ENCODE results near the gene ABHD13.
A peak's percentile ranks its signal among the peaks of the same experiment; 100 is the strongest.

Gene ABHD13

DNA sequence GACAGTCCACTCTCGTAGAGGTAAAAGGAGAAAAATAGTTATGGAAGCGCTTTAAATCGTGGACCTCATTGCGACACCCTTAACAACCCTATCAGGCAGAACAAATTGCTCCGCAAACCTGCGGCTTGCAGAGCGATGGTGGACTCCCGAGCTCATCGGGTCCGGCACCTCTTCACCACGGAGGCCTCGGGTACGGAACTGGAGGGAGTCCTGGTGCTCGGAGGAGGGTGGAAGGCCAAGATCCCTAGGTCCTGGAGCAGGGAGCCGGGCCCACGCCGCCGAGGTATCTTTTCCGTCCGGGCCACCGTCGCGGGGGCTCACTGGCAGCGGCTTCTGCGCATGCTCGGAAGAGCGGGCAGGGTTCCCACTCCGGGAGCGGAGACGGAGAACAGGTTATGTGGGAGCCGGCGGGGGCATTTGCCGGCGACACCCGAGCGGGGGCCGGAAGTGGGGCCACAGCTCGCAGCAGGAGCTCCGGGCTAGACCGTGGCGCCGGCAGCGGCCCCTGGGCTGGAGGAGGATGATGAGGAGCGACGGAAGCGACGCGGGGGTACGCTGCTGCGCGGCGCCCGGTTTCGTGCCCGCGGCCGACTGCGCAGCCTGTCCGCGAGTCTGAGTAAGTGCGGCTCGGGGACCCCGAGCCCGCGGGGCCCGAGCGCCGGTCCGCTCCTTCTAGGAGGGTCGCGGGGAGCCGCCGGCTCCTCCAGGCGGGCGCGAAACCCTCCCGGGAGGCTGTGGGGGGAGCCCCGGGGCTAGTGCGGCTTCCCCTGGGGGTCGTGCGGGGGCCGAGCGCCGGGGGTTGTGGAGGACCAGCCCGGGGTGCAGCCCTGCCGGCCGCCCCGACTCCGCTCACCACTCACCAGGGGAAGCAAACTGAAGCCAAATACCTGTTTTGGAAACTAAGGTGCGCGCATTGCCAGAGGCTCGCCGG is at the start of gene ABHD13:
Gene ABHD13 (plus strand): TSS at position 349 of the 931 bp plus-strand sequence. CDS start 10,827 bp downstream, outside the sequence.
- peak; percentile 98 for DNase-seq

DNA sequence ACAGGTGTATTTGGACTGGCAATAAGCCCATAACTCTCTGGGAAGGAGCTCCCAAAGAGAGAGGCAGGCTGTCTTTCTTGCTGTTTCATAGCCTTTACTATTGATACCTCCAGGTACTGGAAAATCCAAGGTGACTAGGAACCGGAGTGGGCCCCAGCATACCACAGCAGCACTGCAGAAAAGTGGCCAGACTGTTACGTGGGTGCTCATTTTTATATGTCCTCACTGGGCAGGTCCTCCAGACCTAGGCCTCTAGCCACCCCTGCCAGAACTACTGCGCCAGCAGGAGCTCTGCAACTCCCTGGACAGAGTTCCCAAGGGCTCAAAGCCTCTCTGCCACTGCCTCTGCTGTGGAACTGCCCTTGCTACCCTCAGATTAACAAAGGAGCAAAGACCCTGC is 49.3 kb upstream of the ABHD13 start:
- DNase-seq = no peak

DNA sequence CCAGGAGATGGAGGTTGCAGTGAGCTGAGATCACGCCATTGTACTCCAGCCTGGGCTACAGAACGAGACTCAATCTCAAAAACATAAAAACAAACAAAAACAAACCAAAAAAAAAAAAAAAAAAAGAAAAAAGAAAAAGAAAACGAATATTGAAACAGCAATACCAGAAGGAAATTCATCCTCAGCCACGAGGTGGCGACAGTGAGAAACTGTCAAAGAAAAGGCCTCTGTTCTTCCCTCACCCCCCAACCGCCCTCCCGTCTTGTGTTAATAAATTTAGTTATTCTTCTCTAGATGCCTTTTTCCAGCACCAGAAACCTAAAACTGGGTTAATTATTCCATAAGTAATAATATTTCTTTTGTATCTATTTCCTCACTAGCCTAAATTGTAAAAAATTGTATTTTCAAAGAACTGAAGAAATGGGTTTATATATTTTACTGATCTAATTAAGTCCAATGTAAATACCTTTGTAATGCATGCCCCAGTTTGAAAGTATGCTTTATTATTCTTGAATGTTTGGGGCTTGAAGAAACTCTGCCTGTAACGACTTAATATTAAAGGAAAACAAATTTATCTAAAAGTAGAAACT is 41.4 kb upstream of the ABHD13 start:
- DNase-seq = no peak

DNA sequence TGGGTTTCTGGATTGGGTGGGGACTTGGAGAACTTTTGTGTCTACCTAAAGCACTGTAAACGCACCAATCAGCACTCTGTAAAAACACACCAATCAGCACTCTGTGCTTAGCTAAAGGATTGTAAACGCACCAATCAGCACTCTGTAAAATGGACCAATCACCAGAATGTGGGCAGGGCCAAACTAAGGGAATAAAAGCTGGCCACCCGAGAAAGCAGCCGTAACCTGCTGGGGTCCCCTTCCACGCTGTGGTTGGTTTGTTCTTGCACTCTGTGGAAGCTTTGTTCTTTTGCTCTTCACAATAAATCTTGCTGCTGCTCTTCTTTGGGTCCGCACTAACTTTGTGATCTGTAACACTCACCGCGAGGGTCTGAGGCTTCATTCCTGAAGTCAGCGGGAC is 40.1 kb upstream of the ABHD13 start:
- DNase-seq = no peak

DNA sequence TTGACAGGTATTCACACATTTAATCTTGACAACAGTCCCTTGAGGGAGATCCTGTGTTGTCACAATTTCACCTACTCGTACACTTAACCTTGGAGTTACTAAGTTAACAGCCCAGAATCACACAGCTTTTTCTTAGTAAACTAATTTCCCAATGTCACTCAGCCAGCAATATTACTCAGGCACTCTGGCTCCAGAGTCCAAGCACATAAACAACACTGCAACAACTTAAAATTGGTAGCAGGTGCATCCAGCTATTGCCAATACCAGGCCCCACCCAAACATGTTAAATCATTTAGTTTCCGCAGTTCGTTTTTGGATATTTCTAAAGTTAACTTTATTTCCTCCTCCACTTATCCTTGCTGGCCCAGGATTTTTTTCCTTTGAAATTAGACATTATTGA is 35.5 kb upstream of the ABHD13 start:
- DNase-seq = no peak

DNA sequence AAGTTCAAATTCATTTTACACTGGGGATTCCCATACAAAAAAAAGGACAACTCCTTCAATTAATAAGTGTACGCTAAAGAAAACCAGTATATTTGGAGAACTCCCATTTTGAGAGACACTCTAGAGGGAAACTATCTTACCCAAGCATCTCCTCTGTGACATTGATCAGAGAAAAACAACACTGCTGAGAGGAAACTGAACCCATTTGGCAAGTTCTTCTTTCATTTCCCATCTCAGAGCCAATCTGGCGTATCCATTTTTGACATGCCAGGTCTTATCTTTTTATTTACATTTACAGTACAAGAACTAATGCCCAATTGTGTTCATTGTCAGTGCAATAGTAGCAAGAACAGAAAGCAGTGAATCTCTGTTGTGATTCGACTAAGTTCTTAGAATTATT is 33.0 kb upstream of the ABHD13 start:
- DNase-seq = no peak

DNA sequence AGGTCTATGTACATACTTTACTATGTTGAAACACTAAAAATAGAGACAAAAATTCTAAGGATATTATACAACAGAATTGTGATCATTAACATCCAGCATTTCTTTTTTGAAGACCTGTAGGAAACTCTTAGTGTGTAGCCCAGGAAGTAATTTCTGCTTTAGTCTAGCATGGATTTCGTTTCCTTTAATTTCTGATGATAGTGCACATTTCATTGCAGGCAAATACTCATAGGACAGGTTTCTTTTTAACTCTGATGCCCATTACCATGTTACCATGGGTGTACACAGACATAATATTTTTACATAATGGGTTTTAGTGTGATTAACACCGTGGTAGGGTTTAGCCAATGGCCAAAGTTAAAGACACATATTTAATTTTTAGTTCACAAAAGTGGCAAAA is 29.9 kb upstream of the ABHD13 start:
- DNase-seq = no peak

DNA sequence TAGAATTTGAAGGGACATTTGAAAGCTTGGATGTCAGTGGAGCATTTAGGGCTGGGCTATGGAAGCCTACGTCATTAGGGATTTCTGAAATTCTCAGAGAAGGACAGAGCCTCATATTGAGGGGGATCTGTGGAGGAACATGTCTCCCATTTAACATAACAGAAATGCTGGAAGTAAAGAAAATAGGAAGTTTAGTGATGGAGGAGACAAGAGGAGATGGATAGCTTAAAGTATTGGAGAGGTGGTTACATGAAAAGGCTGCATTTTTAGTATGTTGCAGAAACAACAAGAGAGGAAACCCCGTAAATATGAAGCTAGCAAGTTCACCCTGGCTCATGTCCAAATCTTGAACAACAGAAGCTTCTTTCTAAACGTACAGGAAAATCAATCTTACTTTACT is 27.3 kb upstream of the ABHD13 start:
- DNase-seq = no peak

DNA sequence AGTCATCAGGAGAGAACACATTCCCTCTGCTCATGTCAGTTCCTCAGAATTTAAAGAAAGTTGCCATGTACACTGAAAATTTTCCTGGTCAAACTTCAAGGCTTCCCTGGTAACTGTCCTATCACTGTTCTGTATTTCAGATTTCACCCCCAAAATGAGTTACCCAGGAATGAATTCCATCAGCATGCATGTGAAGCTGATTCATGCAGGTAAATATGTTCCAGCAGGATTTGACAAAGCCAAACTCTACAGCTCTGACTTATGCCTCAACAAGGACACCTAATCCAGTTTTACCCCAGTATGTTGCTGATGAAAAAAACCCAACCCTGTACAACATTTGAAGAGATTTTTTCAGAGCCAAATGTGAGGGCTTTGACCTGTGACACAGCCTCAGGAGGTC is 24.4 kb upstream of the ABHD13 start:
- no peak for DNase-seq

DNA sequence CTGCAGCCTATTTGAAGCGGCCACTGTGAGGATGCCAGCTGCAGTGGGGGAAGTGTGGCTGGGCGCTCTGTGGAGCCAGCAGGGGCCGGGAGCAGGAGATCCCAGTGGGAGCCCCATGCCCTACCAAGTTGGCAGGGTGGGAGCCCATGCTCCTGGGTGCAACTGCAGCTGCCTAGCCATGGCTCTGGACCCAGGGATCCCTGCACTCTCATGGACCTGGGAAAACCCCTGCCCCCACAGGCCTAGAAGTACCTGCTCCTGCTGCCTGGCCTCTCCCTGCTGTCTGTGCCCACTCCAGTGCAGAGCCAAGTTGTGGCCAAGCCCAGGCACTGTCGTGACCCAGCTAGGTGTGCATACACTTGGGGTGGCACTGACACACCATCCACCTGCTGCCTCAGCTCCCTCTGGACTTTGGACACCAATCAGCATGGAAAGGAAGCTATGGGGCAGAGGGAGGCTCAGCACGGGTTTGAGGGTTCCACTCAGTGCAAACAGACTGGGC is 23.7 kb upstream of the ABHD13 start:
- no peak for DNase-seq

DNA sequence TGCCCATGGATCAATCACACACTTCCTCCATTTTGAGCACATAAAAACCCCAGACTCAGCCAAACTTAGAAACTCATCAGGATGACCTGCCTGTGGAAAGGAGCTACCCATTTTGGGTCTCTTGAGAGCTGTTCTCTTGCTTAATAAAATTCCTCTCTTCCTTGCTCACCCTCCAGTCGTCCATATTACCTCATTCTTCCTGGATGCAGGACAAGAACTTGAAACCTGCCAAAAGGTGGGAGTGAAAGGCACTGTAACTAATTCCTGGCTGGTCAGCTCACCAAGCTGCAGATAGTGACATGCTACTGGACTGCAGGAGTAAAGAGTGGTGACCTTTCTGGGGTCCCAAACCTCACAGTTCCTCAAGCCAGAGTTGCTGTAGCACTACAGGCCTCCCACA is 23.0 kb upstream of the ABHD13 start:
- no peak for DNase-seq

DNA sequence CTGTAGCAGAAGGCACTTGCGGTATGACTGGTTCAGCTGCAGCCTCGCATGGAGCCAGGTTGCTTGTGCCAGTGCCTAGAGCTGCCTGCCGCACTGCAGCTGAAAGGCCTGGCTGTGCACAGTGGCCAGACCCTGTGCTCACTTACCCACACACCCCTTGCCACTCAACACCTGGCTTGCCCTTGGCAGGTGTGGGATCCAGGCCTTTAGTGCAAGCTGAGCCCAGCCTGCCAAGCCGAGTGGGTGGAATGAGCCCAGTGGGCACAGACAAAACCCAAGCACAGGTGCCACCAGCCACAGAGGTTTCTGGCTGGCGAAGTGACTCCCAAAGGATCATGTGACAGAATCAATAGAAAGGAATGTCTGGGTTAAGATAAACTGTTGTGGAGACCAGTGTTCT is 22.3 kb upstream of the ABHD13 start:
- no peak for DNase-seq

DNA sequence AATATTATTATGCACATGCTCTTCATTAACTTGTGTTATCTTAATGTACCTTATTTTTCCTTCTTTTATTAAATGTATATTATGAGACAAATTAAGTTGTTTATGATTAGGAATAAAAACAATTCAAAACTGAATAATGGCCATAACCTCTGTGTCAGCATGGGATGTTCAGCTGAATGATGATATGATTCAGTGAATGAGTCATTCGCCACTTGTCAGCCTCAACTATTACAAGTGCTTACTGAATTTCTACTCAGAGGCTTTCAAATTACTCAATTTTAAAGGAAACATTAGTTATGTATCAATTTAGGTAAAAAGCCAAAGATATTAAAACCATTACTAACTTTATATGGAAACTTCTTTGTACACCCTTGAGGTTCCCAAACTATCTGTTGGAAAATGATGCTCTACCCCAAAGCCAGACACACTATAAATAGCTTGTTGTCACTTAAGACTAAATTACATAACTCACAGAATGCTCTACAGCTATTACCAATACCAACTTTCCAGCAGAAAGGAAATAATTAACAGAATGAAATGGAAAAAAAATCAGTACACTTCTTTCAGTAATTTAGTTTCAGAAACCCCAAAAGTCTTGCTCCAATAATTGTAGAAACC is 17.3 kb upstream of the ABHD13 start:
- DNase-seq = no peak

DNA sequence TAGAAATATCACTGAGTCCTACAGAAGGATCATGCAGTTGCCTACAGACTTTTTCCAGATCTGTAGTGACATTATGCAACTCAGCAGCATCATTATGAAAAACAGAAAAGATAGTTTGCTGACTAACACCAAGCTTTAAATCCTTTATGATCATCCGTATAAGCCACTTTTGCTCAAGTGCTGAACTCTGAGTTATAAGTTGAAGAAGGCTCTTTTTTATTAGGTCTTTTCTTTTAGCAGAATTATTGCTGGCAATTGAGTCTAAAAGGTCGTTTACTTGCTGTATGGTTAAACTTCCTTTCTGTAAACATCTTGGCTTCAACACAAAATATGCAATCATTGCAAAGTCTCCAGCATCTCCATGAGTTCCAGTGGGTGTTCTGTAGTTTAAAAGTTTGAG is 7.6 kb upstream of the ABHD13 start:
- DNase-seq = no peak

DNA sequence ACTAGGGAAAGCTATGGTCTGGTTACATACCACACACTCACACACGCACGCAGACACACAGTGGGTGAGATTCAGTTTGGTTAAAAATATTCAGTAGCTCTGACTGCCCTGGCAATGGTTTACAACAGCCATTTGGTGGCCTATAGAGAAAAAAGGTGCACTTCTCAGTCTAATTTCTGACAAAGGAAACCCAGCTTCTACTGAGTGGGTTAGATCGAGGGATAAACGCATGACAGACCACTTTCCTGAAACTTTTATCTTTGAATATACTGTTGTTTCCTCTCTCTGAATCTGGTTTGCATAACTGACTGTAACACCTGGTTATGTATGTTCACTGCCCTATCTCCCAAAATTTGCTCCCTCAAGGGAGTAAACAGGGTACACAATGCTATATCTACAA is 5.3 kb upstream of the ABHD13 start:
- DNase-seq = no peak

DNA sequence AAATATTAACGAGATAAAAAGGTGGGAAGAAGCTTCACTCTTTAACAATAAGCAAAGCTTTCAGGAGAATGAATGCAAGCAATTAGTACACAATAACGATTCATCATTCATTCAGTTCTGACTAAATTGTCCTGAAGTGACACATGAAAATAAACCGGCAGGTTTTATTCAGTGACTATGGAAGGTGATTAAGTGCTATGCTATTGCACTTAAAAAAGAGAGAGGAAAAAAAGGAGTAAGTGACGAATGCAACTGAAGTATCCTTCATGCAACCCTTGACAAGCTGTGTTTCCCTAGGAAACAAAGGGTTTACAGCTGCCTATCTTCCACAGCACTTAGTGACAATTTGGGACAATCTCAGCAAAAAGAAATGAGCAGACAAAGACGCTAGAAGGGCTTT is 4.2 kb upstream of the ABHD13 start:
- DNase-seq = peak; percentile 39

DNA sequence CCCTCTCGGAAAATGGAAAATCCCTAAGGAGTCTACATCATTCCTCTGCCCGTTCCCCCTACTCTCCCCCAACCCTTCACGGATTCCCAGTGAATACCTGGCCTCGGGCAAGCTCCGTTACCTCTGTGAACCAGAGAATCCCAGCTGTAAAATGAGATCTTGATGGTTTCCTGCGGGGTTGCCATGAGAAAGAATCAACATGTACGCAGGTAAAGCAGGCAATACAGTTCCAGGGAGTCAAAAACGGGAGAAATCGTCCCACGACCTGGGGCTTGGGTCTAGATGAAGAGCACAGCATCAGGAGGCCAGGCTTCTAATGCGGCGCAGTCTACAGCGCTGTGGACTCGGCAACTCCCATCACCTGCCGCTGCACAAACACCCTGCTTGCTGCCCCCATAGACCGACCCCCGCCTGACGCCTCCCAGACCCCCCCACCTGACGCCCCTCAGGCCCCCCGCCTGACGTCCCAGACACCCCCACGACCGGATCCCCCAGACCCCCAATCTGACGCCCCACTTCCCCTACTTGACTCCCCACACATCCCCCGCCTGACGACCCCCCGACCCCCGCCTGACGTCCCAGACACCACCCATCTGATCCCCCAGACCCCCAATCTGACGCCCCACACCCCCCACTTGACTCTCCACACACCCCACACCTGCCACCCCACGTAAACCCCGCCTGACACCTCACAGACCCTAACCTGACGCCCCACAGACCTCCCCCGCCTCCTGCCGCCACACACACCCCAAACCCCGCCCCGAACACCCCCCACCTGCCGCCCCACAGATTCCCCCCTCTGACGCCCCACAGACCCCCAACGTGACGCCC is 3.5 kb upstream of the ABHD13 start:
- DNase-seq = peak; percentile 75

DNA sequence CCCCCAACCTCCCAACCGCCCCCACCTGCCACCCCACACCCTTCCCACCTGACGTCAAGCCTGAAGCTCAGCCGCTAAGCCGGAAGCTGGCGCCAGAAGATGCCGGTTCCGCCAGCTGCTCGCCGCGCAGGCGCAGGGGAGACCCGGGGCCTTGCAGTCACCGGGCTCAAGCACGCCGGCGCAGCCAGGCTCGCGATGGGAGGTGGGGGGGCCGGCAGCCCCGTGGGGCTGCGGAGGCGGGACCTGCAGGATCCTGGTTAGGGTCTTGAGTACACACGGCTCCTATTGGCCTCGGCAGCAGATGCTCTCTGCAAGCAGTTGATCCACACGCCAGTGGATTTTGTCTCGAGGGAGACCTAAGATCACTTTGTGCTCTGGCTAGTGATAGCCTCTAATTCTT is 2.8 kb upstream of the ABHD13 start, which contains the start of gene LIG4:
Gene LIG4 (minus strand): TSS at position 101 of the 400 bp plus-strand sequence. CDS start 4,268 bp downstream, outside the sequence.
- DNase-seq = peak; percentile 100

DNA sequence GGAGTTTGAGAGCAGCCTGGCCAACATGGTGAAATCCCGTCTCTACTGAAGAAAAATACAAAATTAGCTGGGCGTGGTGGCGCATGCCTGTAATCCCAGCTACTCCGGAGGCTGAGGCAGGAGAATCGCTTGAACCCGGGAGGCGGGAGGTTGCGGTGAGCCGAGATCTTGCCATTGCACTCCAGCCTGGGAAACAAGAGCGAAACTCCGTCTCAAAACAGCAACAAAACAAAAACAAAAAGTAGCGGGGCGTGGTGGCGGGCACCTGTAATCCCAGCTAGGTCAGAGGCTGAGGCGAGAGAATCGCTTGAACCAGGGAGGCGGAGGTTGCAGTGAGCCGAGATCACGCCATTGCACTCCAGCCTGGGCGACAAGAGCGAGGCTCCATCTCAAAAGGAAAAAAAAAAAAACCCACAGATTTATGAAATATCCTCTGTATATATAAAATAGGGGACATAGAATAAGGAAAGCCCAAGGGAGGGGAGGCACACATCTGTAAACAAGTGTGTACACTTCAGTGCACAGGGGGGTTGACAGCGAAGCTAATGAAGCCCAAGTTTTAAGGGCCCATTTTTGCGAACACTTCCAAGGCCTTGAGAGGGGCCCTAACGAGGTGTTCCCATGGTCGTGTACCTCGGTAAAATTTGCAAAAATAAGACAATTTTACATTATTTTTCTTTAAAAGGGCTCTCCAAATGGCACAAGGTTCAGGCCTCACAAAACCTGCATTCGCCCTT is 717 bp upstream of the ABHD13 start:
- peak; percentile 25 for DNase-seq

DNA sequence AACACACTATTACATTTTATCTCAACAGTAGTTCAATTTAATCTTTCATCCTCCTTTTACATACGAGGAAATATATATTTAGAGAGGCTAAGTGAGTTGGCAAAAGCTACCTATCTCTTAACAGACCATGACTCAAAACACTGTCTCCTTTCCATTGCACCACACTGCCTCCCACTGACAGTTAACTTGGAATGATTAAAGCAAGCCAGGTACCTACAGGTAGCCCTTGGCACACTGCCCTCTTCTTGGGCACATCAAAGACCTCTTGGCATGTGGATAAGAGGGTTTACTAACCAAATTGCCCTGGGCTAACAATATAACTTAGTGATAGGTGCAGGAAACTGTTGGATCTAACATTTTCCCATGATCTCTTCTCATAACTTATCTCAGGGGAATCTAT is 1.8 kb downstream of the ABHD13 start:
- DNase-seq = peak; percentile 46

DNA sequence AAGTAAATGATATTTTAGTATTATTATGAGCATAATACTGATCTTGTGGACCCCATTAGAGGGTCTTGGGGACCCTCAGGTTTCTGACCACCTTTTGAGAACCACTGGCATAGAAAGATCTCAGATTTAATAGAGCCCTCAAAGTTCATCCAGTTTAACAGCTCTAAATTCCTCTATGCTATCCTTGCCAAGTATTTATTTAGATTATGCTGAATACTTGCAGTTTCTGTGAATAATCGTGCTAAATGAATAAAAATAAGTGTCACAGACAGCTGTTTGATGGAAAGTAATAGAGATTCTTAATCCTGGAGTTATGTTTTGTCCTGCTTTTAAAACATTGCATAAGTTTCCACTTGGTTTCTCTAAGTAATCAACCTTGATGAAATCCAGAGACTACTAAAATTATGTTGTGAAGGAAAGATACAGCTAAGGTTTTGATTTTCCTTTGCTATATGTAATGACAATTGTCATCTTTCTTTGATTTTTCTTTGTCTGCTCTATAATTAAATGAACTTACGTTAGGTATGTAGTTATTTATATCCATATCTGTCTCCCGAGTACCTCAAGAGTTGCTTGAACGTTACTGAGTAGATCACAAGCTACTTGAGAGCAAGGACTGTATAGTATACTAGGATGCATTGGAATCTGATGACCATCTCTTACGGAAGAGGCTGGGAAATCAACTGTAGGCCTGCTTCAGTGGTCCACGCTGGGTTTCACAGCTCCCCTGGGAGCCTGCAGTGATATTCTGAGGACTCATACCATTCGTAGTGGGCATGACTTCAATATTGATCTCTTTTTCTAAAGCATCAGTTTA is 5.7 kb downstream of the ABHD13 start:
- no peak for DNase-seq

All from NCI-H1105 (cell line).